Bronchial epithelial cell (primary cell): ENCODE data around the gene EGFLAM. TPM values are rescaled to one million over a fixed set of nuclear protein-coding genes. Genes with fewer than 3 reads are reported as not detected.
"Not testable (repeated sequence)": the region's sequence is repeated elsewhere in the genome, so short reads cannot be mapped to it uniquely, and the experiment has no call there.

ENCODE experiments used
- DNase-seq: peaks from one replicate; pipeline ENCODE4 v3.0.0-alpha.2; 2010; ENCODE audit warnings: low read depth
- FAIRE-seq: peaks from 2 replicates; lab custom pipeline; 2011; peaks lifted over from hg19 to GRCh38; lab: Jason Lieb, UNC
- H3K27me3 ChIP-seq: 2 replicates; pipeline ENCODE4 v1.5.1; 2011; ENCODE audit warnings: low read length; ENCODE audit not compliant: control insufficient read depth, insufficient read depth
- H3K36me3 ChIP-seq: 2 replicates; pipeline ENCODE4 v1.5.1; 2011; ENCODE audit warnings: low read length; ENCODE audit not compliant: control insufficient read depth, insufficient read depth
- H3K4me3 ChIP-seq: 2 replicates; pipeline ENCODE4 v1.5.1; 2011; ENCODE audit warnings: mild to moderate bottlenecking, low read depth, low read length, control low read depth
- CTCF ChIP-seq: IDR thresholded peaks from 2 replicates; pipeline ENCODE4 v1.5.1; 2011; ENCODE audit warnings: mild to moderate bottlenecking, moderate library complexity, low read length, control low read depth, inconsistent platforms; ENCODE audit not compliant: insufficient read depth, severe bottlenecking
- total RNA-seq: library from RNA; depleted of rRNA; stranded (reverse); fragments of >200 nt; gene quantifications from 2 replicates; pipeline ENCODE4 v1.2.1, GENCODE V29; 2014

EGFLAM gene
- total RNA-seq, 1 donor from 2014 or later = 0.53 TPM

- no peak for TF ChIP-seq CTCF
- Histone ChIP-seq H3K27me3 (no peaks in the 10 kb centered on the region), H3K4me3 (no peak overlapping the region), H3K36me3 (no peaks in the 10 kb centered on the region)
- DNase-seq = peak; percentile 78
- peak; percentile 36 for FAIRE-seq
Observed at GRCh38 chr5:38329132-38329715, 70.9 kb downstream of the EGFLAM start.

GRCh38 chr5:38330207-38330606 is 71.8 kb downstream of the EGFLAM start:
- peak; percentile 40 for DNase-seq
- no peak for FAIRE-seq
- H3K27me3 ChIP-seq = no peaks in the 10 kb centered on the region
- H3K4me3 ChIP-seq = no peak overlapping the region
- no peaks in the 10 kb centered on the region for H3K36me3 ChIP-seq
- TF ChIP-seq CTCF = no peak

- no peaks in the 10 kb centered on the region for H3K27me3 ChIP-seq
- H3K4me3 ChIP-seq = no peak overlapping the region
- no peak for FAIRE-seq
- H3K36me3 ChIP-seq = no peaks in the 10 kb centered on the region
- no peak for DNase-seq
- TF ChIP-seq CTCF = no peak
Observed at GRCh38 chr5:38331831-38332230, 73.5 kb downstream of the EGFLAM start.

- H3K27me3 ChIP-seq, DNase-seq, H3K36me3 ChIP-seq, FAIRE-seq, H3K4me3 ChIP-seq: not testable (repeated sequence)
Observed at GRCh38 chr5:38333181-38333580, 74.8 kb downstream of the EGFLAM start.

GRCh38 chr5:38338455-38338854 is 80.1 kb downstream of the EGFLAM start:
- Histone ChIP-seq H3K36me3 (no peaks in the 10 kb centered on the region), H3K27me3 (no peaks in the 10 kb centered on the region), H3K4me3 (no peak overlapping the region)
- no peak for TF ChIP-seq CTCF
- DNase-seq (no peak), FAIRE-seq (no peak)

GRCh38 chr5:38339446-38339845 is 81.1 kb downstream of the EGFLAM start:
- no peak overlapping the region for H3K4me3 ChIP-seq
- FAIRE-seq (peak; percentile 32), DNase-seq (peak; percentile 7)
- no peaks in the 10 kb centered on the region for H3K27me3 ChIP-seq
- TF ChIP-seq CTCF = no peak
- H3K36me3 ChIP-seq = no peaks in the 10 kb centered on the region
